ENCODE results near the gene TET3.

Gene TET3

DNA sequence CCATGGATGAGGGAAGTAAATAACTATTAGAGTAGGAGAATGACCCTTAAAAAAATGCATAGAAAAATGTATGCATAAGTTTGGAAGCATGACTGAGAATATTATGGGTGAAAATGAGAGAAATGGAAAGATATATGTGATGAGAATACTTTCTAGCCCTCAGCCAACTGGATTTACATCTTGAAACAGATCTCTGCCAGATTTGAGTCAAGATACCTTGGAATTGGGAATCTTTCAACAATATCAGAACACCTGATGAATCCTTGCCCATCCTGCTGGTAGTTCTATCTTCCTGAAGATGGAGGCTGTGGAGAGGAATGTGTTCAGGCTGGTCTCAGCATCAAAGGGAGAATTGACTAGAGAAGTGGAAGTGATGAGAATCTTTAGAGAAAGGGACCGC lies 5.8 kb downstream of the TET3 start:
- intact Hi-C loops (cut with DNase I; ENCODE audit: low total_unique reads): no loop called here
- Histone ChIP-seq H3K4me1 (peaks cover 0 to 27% (median 17%) of the 10 kb centered on the region in 4 donors), H3K9me3 (no peaks in the 10 kb centered on the region), H3K4me3 (no peak overlapping the region), H3K36me3 (no peaks in the 10 kb centered on the region), H3K27ac (no peak overlapping the region), H3K27me3 (no peaks in the 10 kb centered on the region)
- DNase-seq: no peak
- TF ChIP-seq, protein P1, sequence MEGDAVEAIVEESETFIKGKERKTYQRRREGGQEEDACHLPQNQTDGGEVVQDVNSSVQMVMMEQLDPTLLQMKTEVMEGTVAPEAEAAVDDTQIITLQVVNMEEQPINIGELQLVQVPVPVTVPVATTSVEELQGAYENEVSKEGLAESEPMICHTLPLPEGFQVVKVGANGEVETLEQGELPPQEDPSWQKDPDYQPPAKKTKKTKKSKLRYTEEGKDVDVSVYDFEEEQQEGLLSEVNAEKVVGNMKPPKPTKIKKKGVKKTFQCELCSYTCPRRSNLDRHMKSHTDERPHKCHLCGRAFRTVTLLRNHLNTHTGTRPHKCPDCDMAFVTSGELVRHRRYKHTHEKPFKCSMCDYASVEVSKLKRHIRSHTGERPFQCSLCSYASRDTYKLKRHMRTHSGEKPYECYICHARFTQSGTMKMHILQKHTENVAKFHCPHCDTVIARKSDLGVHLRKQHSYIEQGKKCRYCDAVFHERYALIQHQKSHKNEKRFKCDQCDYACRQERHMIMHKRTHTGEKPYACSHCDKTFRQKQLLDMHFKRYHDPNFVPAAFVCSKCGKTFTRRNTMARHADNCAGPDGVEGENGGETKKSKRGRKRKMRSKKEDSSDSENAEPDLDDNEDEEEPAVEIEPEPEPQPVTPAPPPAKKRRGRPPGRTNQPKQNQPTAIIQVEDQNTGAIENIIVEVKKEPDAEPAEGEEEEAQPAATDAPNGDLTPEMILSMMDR (IDR thresholded peaks at IDR 0.05): no peak

DNA sequence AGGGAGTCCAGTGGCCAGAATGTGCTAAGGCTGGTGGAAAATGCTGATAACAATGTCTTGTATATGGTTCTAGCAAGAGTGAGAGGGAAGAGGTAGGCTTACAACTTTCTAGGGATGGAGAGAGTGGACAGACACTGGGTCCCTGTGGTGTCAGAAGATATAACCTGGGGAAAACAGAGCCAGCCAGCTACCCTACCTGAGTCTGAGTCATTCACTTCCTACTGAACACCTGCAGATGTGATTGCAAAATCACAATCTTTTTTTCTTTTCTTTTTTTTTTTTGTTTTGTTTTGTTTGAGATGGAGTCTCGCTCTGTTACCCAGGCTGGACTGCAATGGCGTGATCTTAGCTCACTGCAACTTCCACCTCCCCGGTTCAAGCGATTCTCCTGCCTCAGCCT lies 7.3 kb downstream of the TET3 start:
- Histone ChIP-seq H3K9me3 (no peaks in the 10 kb centered on the region), H3K36me3 (no peaks in the 10 kb centered on the region), H3K27ac (no peak overlapping the region), H3K4me1 (peaks cover 0 to 15% (median 10%) of the 10 kb centered on the region in 4 donors), H3K4me3 (no peak overlapping the region), H3K27me3 (no peaks in the 10 kb centered on the region)
- DNase-seq: no peak
- intact Hi-C loops (cut with DNase I; ENCODE audit: low total_unique reads): no loop called here
- TF ChIP-seq, protein P1 (IDR thresholded peaks at IDR 0.05): no peak

GRCh38 chr2:73993376-73993775 lies 8.7 kb downstream of the TET3 start:
- intact Hi-C loops (cut with DNase I; ENCODE audit: low total_unique reads): no loop called here
- H3K27me3 ChIP-seq: no peaks in the 10 kb centered on the region
- H3K9me3 ChIP-seq: no peaks in the 10 kb centered on the region
- TF ChIP-seq, protein P1 (IDR thresholded peaks at IDR 0.05): no peak
- no peak overlapping the region for H3K4me3 ChIP-seq
- peaks cover 0 to 2% (median under 1%) of the 10 kb centered on the region in 4 donors for H3K4me1 ChIP-seq
- DNase-seq: peak in 1 of 2 donors; percentile 16
- no peaks in the 10 kb centered on the region for H3K36me3 ChIP-seq
- no peak overlapping the region for H3K27ac ChIP-seq

GRCh38 chr2:73993778-73994177 lies 9.1 kb downstream of the TET3 start:
- TF ChIP-seq, protein P1 (IDR thresholded peaks at IDR 0.05): no peak
- H3K27ac ChIP-seq: no peak overlapping the region
- intact Hi-C loops (cut with DNase I; ENCODE audit: low total_unique reads): no loop called here

GRCh38 chr2:73994178-73994831 lies 9.6 kb downstream of the TET3 start:
- DNase-seq: peak in 1 of 2 donors; percentile 37
- H3K9me3 ChIP-seq: no peaks in the 10 kb centered on the region
- TF ChIP-seq, protein P1 (IDR thresholded peaks at IDR 0.05): no peak
- H3K36me3 ChIP-seq: no peaks in the 10 kb centered on the region
- no peaks in the 10 kb centered on the region for H3K4me1 ChIP-seq
- H3K27me3 ChIP-seq: no peaks in the 10 kb centered on the region
- H3K4me3 ChIP-seq: no peak overlapping the region
- intact Hi-C loops (cut with DNase I; ENCODE audit: low total_unique reads): no loop called here
- no peak overlapping the region for H3K27ac ChIP-seq

More at GRCh38 chr2:73993778-73994177, 9.1 kb downstream of the TET3 start:
- H3K4me3 ChIP-seq: no peak overlapping the region
- peak in 1 of 2 donors; percentile 16 for DNase-seq
- H3K9me3 ChIP-seq: no peaks in the 10 kb centered on the region
- H3K36me3 ChIP-seq: no peaks in the 10 kb centered on the region
- no peaks in the 10 kb centered on the region for H3K27me3 ChIP-seq
- no peaks in the 10 kb centered on the region for H3K4me1 ChIP-seq
